ENCODE results near the gene CUL2. TPM values are rescaled to one million over a fixed set of nuclear protein-coding genes. Genes with fewer than 3 reads are reported as not detected.

CUL2 gene
- polyA plus RNA-seq (2012; ENCODE audit: insufficient read length, low read depth), result 16.5 TPM

GRCh38 chr10:35090162-35090954 is at the start of gene CUL2:
Gene CUL2 (minus strand): TSS chr10:35090341. CDS start chr10:35071317, 19,024 bp downstream.
- TF ChIP-seq FOXP2 (optimal IDR thresholded peaks at IDR 0.05; ENCODE audit: borderline replicate concordance, extremely low read depth, extremely low read length, insufficient read depth), result peak; percentile 54
- peak; percentile 66; the same call in 1 of the 2 replicates for TF ChIP-seq SIN3A (IDR thresholded peaks at IDR 0.05; ENCODE audit: borderline replicate concordance, insufficient read depth, low read length)
- peak in 1 of 2 experiments; percentile 64; a peak in 2 of 4 replicates for TF ChIP-seq REST (IDR thresholded peaks at IDR 0.05; ENCODE audit: insufficient read depth in 1 of 2, low read depth in 2 of 2, low read length in 2 of 2)
- peak; percentile 75; the same call in 1 of the 2 replicates for TF ChIP-seq TAF1 (IDR thresholded peaks at IDR 0.05; ENCODE audit: borderline replicate concordance, insufficient read depth, low read length)
- TF ChIP-seq POLR2AphosphoS5 (IDR thresholded peaks at IDR 0.05; ENCODE audit: low read depth, low read length), result peak; percentile 66

- TF ChIP-seq POLR2AphosphoS5 (IDR thresholded peaks at IDR 0.05; ENCODE audit: low read depth, low read length) (no peak), REST (IDR thresholded peaks at IDR 0.05; ENCODE audit: insufficient read depth in 1 of 2, low read depth in 2 of 2, low read length in 2 of 2) (no peak), SIN3A (IDR thresholded peaks at IDR 0.05; ENCODE audit: borderline replicate concordance, insufficient read depth, low read length) (no peak), TAF1 (IDR thresholded peaks at IDR 0.05; ENCODE audit: borderline replicate concordance, insufficient read depth, low read length) (no peak), FOXP2 (optimal IDR thresholded peaks at IDR 0.05; ENCODE audit: borderline replicate concordance, extremely low read depth, extremely low read length, insufficient read depth) (no peak)
Observed at GRCh38 chr10:35136263-35136815, 46.2 kb upstream of the CUL2 start.

GRCh38 chr10:35135861-35136260 is 45.7 kb upstream of the CUL2 start:
- TF ChIP-seq SIN3A (IDR thresholded peaks at IDR 0.05; ENCODE audit: borderline replicate concordance, insufficient read depth, low read length), result no peak
- no peak for TF ChIP-seq FOXP2 (optimal IDR thresholded peaks at IDR 0.05; ENCODE audit: borderline replicate concordance, extremely low read depth, extremely low read length, insufficient read depth)
- TF ChIP-seq POLR2AphosphoS5 (IDR thresholded peaks at IDR 0.05; ENCODE audit: low read depth, low read length), result no peak
- no peak for TF ChIP-seq TAF1 (IDR thresholded peaks at IDR 0.05; ENCODE audit: borderline replicate concordance, insufficient read depth, low read length)
- no peak for TF ChIP-seq REST (IDR thresholded peaks at IDR 0.05; ENCODE audit: insufficient read depth in 1 of 2, low read depth in 2 of 2, low read length in 2 of 2)

- no peak for TF ChIP-seq POLR2AphosphoS5 (IDR thresholded peaks at IDR 0.05; ENCODE audit: low read depth, low read length)
- no peak for TF ChIP-seq TAF1 (IDR thresholded peaks at IDR 0.05; ENCODE audit: borderline replicate concordance, insufficient read depth, low read length)
- TF ChIP-seq SIN3A (IDR thresholded peaks at IDR 0.05; ENCODE audit: borderline replicate concordance, insufficient read depth, low read length), result no peak
- no peak for TF ChIP-seq FOXP2 (optimal IDR thresholded peaks at IDR 0.05; ENCODE audit: borderline replicate concordance, extremely low read depth, extremely low read length, insufficient read depth)
- TF ChIP-seq REST (IDR thresholded peaks at IDR 0.05; ENCODE audit: insufficient read depth in 1 of 2, low read depth in 2 of 2, low read length in 2 of 2), result no peak
Observed at GRCh38 chr10:35133586-35133985, 43.4 kb upstream of the CUL2 start.
